MG63 (cell line): Measurements from ENCODE around the gene UNC50. TPM values are rescaled to one million over a fixed set of nuclear protein-coding genes. Genes with fewer than 3 reads are reported as not detected.
"Not testable (repeated sequence)": the region's sequence is repeated elsewhere in the genome, so short reads cannot be mapped to it uniquely, and the experiment has no call there.

Experiments used
- DNase-seq: peaks from one replicate; pipeline ENCODE4 v3.0.0-alpha.2; 2020
- H3K27me3 ChIP-seq: fragments of 250-450 bp; sonication (Bioruptor Pico); 2 replicates; pipeline ENCODE4 v1.5.1; 2020; ENCODE audit warnings: mild to moderate bottlenecking, moderate library complexity
- H3K36me3 ChIP-seq: fragments of 250-450 bp; sonication (Bioruptor Pico); 2 replicates; pipeline ENCODE4 v1.5.1; 2020; ENCODE audit warnings: mild to moderate bottlenecking, moderate library complexity
- H3K4me3 ChIP-seq: fragments of 250-450 bp; sonication (Bioruptor Pico); 2 replicates; pipeline ENCODE4 v1.5.1; 2020; ENCODE audit warnings: mild to moderate bottlenecking, moderate library complexity
- H3K9me3 ChIP-seq: fragments of 250-450 bp; sonication (Bioruptor Pico); 2 replicates; pipeline ENCODE4 v1.5.1; 2020; ENCODE audit warnings: mild to moderate bottlenecking, moderate library complexity
- total RNA-seq: library from RNA; depleted of rRNA; stranded (reverse); fragments of >200 nt; shearing (Covaris generic); gene quantifications from 2 replicates; pipeline ENCODE4 v1.2.3, GENCODE V29; 2014; ENCODE audit warnings: low replicate concordance

UNC50 gene
- total RNA-seq, 1 experiment from 2014 or later = 31.5 TPM

- Histone ChIP-seq H3K4me3 (no peak overlapping the region), H3K27me3 (no peaks in the 10 kb centered on the region), H3K36me3 (no peaks in the 10 kb centered on the region), H3K9me3 (no peaks in the 10 kb centered on the region)
- DNase-seq = no peak
Measured at GRCh38 chr2:98637401-98638147, 29.2 kb downstream of the UNC50 start.

DNA sequence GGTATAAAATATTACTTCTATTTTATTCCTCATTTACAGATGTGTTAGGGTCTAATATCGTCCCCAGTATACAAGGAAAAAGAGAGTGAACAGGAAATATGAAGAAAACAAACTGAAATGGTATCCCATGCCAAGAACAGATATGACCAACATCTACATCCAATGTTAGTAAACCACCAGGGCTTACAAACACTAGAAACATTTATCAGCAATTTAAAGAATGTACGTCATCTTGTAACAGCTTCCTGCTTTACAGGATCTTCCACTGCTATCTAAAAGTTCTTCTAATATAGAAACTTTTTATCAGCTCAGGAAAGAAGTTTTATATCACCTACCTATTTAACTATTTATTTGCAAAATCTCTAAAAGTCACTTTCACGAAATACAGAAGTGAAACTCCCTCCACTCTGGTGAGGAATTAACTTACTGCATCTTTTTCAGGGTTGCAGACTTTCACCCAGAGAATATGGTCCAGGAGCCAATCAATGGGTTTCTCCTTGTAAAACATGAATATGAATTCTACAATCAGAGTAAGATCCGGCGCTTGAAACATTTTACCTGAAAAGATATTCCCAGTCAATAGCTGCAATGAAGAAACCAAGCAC is 35.2 kb downstream of the UNC50 start:
- Histone ChIP-seq H3K9me3 (no peaks in the 10 kb centered on the region), H3K27me3 (peaks cover 5% of the 10 kb centered on the region; the same call in 1 of the 2 replicates), H3K4me3 (no peak overlapping the region), H3K36me3 (no peaks in the 10 kb centered on the region)
- no peak for DNase-seq

- no peaks in the 10 kb centered on the region for H3K9me3 ChIP-seq
- no peak overlapping the region for H3K4me3 ChIP-seq
- DNase-seq = no peak
- H3K36me3 ChIP-seq = no peaks in the 10 kb centered on the region
- H3K27me3 ChIP-seq = peaks cover 5% of the 10 kb centered on the region; the same call in 1 of the 2 replicates
Measured at GRCh38 chr2:98647636-98648035, 39.2 kb downstream of the UNC50 start.

GRCh38 chr2:98648451-98648850 is 40.1 kb downstream of the UNC50 start:
- Histone ChIP-seq H3K27me3 (peaks cover 5% of the 10 kb centered on the region; the same call in 1 of the 2 replicates), H3K36me3 (no peaks in the 10 kb centered on the region), H3K4me3 (no peak overlapping the region), H3K9me3 (no peaks in the 10 kb centered on the region)
- no peak for DNase-seq

DNA sequence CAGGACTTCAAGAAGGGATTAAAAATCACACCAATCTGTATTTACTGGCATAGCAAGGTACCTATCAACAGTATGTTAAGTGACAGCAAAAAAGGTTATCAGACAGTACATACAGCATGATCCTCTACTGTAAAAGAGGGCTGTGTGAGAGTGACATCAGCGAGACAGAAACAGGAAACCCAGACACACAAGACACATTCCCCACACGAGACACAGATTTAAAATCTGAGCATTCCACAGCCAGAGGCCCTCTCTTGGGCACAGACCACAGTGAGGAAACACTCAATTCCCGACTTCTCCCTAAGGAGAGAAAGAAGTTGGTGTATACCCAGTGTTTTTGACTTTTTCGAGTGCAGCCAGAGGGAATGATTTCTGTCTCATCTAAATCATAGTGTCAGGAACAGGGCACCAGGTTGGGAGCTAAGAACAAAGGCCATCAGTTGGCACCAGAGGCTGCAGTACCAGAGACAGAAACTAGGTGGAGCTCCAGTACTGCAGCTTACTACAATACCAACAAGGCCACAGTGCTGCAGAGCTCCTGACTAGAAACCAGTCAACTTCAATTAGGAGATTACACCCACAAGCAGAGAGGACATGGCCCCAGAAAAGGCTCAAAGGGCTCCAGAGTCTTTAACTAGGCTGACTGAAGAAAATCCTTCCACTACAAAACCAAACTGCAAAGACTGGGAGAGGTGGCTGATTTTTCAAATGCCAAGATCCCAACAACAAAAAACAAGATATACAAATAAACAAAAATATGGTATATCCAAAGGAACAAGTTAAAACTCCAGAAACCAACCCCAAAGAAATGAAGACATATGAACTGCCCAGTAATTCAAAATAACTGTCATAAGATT is 41.0 kb downstream of the UNC50 start:
- peak; percentile 38 for DNase-seq

DNA sequence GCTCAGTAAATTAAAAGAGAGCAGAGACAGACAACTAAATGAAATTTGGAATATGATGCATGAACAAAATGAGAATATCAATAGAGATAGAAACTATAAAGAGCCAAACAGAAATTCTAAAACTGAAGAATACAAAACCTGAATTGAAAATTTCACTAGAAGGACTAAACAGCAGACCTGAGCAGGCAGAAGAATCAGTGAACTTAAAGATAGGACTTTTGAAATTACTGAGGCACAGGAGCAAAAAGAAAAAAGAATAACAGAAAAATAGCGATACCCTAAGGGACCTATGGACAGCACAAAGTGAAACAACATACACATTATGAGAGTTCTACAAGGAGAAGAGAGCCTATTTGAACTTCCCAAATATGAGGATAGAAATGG is 41.6 kb downstream of the UNC50 start:
- Histone ChIP-seq H3K4me3 (no peak overlapping the region), H3K9me3 (no peaks in the 10 kb centered on the region), H3K27me3 (peaks cover 5% of the 10 kb centered on the region; the same call in 1 of the 2 replicates), H3K36me3 (no peaks in the 10 kb centered on the region)
- DNase-seq = no peak

More for the DNA sequence above, 41.0 kb downstream of the UNC50 start:
- Histone ChIP-seq H3K27me3 (peaks cover 5% of the 10 kb centered on the region; the same call in 1 of the 2 replicates), H3K9me3 (no peaks in the 10 kb centered on the region), H3K36me3 (no peaks in the 10 kb centered on the region), H3K4me3 (no peak overlapping the region)

- Histone ChIP-seq H3K36me3 (no peaks in the 10 kb centered on the region), H3K27me3 (no peaks in the 10 kb centered on the region), H3K4me3 (no peak overlapping the region), H3K9me3 (no peaks in the 10 kb centered on the region)
- no peak for DNase-seq
Measured at GRCh38 chr2:98650998-98651397, 42.6 kb downstream of the UNC50 start.

DNA sequence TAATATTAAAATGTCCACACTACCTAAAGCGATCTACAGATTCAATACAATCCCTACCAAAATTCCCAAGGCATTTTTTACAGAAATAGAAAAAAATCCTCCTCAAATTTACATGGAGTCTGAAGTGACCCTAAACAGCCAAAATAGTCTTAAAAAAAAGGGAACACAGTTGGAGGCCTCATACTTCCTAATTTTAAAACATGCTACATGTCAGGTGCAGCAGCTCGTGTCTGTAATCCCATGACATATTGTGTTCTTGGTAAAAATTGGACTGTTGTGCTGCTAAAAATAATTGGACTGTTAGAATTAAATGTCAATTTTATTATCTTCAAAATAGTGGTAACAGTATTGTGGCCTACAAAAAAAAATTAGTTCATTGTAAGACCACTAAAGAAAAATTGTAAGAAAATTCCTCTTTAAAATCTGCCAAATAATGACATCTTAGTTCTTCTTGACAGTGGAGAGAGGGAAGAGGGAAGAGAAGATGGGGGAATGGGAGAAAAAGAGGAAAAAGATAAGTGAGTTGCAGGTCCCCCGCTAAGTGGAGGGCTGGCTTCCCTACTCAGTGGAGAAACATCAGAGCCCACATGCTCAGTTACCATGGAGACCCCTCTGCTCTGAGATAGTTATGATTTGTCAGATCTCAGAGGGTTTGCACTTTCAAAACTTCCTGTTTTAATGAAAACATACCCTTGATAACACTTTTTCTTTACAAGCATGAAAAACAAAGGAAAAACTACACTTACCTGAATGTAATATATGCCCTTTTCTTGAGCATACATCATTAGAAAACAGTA is 46.5 kb downstream of the UNC50 start:
- no peaks in the 10 kb centered on the region for H3K36me3 ChIP-seq
- no peak for DNase-seq
- H3K27me3 ChIP-seq = no peaks in the 10 kb centered on the region
- H3K4me3 ChIP-seq = no peak overlapping the region
- no peaks in the 10 kb centered on the region for H3K9me3 ChIP-seq

DNA sequence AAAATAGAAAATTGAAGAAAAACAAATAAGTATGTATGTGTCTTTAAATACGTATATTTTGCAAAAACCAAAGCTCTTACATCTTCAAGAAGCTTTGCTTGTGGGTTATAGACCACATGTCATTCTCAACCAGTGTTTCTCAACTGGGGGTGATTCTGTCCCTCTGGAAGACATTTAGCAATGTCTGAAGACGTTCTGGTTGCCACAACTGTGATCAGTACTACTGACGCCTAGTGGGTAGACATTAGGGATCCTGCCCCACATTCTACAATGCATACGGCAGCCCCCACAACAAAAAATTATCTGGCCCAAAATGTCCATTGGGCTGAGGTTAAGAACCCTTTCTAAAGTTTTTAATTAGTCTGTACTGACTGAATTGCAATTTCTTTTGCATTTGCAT is 48.4 kb downstream of the UNC50 start:
- Histone ChIP-seq H3K36me3 (no peaks in the 10 kb centered on the region), H3K4me3 (no peak overlapping the region), H3K9me3 (peaks cover 3% of the 10 kb centered on the region; the same call in 1 of the 2 replicates), H3K27me3 (no peaks in the 10 kb centered on the region)
- no peak for DNase-seq

DNA sequence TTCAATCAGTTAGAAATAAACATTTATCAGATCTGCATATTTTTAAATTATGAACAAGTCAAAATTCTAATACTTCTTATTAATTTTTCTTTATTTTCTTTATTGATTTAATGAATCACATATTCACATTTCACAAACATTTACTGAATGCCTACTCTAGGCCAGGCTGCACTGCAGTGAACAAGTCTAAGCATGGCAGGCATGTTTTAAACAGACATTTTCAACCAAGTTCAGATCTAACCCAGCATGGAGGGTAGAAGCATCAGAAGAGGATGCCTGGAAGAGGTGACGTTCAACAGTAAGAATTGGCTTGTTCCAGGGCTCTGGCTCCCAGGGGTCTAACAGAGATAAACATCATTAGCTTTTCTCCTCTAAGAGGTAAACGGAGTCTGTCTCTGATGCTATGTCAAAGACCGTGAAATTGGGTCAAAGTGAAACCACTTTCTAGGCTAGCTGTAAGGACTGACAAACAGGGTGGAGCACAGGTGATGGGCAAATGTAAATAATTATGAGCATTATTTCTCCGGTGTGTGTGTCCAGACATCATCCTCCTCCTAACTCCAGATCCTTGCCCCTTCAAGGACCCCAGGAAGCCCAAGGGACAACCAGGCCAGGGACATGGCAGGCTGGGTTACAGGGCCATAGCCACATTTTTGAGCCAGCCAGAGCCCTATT is 50.6 kb downstream of the UNC50 start:
- peaks cover 3% of the 10 kb centered on the region; the same call in 1 of the 2 replicates for H3K9me3 ChIP-seq
- H3K36me3 ChIP-seq = no peaks in the 10 kb centered on the region
- no peak for DNase-seq
- no peaks in the 10 kb centered on the region for H3K27me3 ChIP-seq
- no peak overlapping the region for H3K4me3 ChIP-seq

- DNase-seq, H3K4me3 ChIP-seq, H3K27me3 ChIP-seq, H3K9me3 ChIP-seq, H3K36me3 ChIP-seq: not testable (repeated sequence)
Measured at GRCh38 chr2:98659491-98659840, 51.1 kb downstream of the UNC50 start.

GRCh38 chr2:98663511-98664090 is 55.2 kb downstream of the UNC50 start:
- Histone ChIP-seq H3K36me3 (no peaks in the 10 kb centered on the region), H3K27me3 (no peaks in the 10 kb centered on the region)
- DNase-seq = no peak

GRCh38 chr2:98664323-98664722 is 55.9 kb downstream of the UNC50 start:
- DNase-seq = no peak
- no peaks in the 10 kb centered on the region for H3K36me3 ChIP-seq

More at GRCh38 chr2:98663511-98664090, 55.2 kb downstream of the UNC50 start:
- Histone ChIP-seq H3K4me3 (no peak overlapping the region), H3K9me3 (peaks cover 3% of the 10 kb centered on the region; the same call in 1 of the 2 replicates)

GRCh38 chr2:98665677-98666076 is 57.3 kb downstream of the UNC50 start:
- H3K36me3 ChIP-seq = no peaks in the 10 kb centered on the region
- peaks cover 1% of the 10 kb centered on the region; the same call in 1 of the 2 replicates for H3K9me3 ChIP-seq
- no peaks in the 10 kb centered on the region for H3K27me3 ChIP-seq
- no peak overlapping the region for H3K4me3 ChIP-seq
- DNase-seq = no peak

More at GRCh38 chr2:98664323-98664722, 55.9 kb downstream of the UNC50 start:
- H3K27me3 ChIP-seq = no peaks in the 10 kb centered on the region
- H3K9me3 ChIP-seq = peaks cover 3% of the 10 kb centered on the region; the same call in 1 of the 2 replicates
- no peak overlapping the region for H3K4me3 ChIP-seq
